HCT116 (cell line): ENCODE results near the gene FBXL7. TPM values are rescaled to one million over a fixed set of nuclear protein-coding genes. Genes with fewer than 3 reads are reported as not detected.

Source experiments
- ATAC-seq: fragments of 200-7000 bp; cut with Tn5 transposase; 2 replicates; pipeline ENCODE4 v1.9.1; 2020; ENCODE audit warnings: mild to moderate bottlenecking, moderate library complexity
- BruUV-seq: library from RNA; stranded (reverse); fragments of 400-500 nt; replicated peaks from 2 replicates; lab custom pipeline; 2021; lab: Mats Ljungman, UMichigan
- CTCF ChIA-PET: fragments of 300-600 bp; sonication (Branson Sonifier 250); formaldehyde crosslinking; loops from one replicate; lab custom pipeline; 2021; ENCODE audit warnings: antibody characterized with exemption; lab: Charles Lee
- POLR2A ChIA-PET: fragments of 300-600, 350-600 bp; sonication (Branson Sonifier 250); formaldehyde crosslinking; loops from one replicate; lab custom pipeline; 2021; ENCODE audit warnings: antibody characterized with exemption; lab: Charles Lee
- RAD21 ChIA-PET, 2 experiments: fragments of 300-600 bp; sonication (Branson Sonifier 250); formaldehyde crosslinking; loops; one replicate each; lab custom pipeline; 2023; ENCODE audit warnings: low total read pairs in 2 of 2; ENCODE audit not compliant: uncharacterized antibody in 2 of 2, unreplicated experiment in 2 of 2, low non-redundant PET in 1 of 2; lab: Charles Lee
- DNase-seq: peaks from one replicate; pipeline ENCODE4 v3.0.0-alpha.2; 2010; ENCODE audit warnings: low read depth, low spot score
- H2AFZ ChIP-seq: fragments of 200-600 bp; shearing (Covaris generic), sonication (generic); 2 replicates; pipeline ENCODE4 v1.6.1; 2017; ENCODE audit warnings: low read depth, mixed run types, mixed read lengths, antibody characterized with exemption, low read length; ENCODE audit not compliant: poor library complexity, severe bottlenecking
- H3K27ac ChIP-seq: 2 replicates; pipeline ENCODE4 v1.5.1; 2012; ENCODE audit warnings: low read depth, low read length
- H3K27me3 ChIP-seq: fragments of 200-600 bp; sonication (generic); 2 replicates; pipeline ENCODE4 v1.6.1; 2016; ENCODE audit warnings: mixed run types, low read length, mixed read lengths; ENCODE audit not compliant: insufficient read depth
- H3K36me3 ChIP-seq, 2 experiments: fragments of 200-500 bp in 1 of 2; fragments of 200-600 bp in 1 of 2; sonication (Bioruptor generic) in 1 of 2; sonication (generic) in 1 of 2; 2 replicates each; pipeline versions ENCODE4 v1.5.1 to v1.6.1; 2014 to 2016; ENCODE audit warnings: low read length in 2 of 2, inconsistent platforms in 1 of 2, mixed read lengths in 1 of 2, mixed run types in 1 of 2; ENCODE audit not compliant: insufficient read depth in 2 of 2, control insufficient read depth in 1 of 2
- H3K4me1 ChIP-seq, 2 experiments: fragments of 200-600 bp in 1 of 2; sonication (generic) in 1 of 2; 2 replicates each; pipeline versions ENCODE4 v1.5.1 to v1.6.1; 2012 to 2017; ENCODE audit warnings: low read length in 2 of 2, inconsistent platforms in 1 of 2, mild to moderate bottlenecking in 1 of 2, mixed read lengths in 1 of 2, mixed run types in 1 of 2, moderate library complexity in 1 of 2; ENCODE audit not compliant: insufficient read depth in 2 of 2, control insufficient read depth in 1 of 2
- H3K4me2 ChIP-seq: fragments of 200-600 bp; sonication (generic); 2 replicates; pipeline ENCODE4 v1.6.1; 2017; ENCODE audit warnings: mixed run types, low read length, mixed read lengths
- H3K4me3 ChIP-seq, 2 experiments: fragments of 200-600 bp in 1 of 2; sonication (generic) in 1 of 2; replicated peaks in 1 of 2; 2 replicates each; pipeline ENCODE4 v1.5.1; 2011 to 2016; ENCODE audit warnings: low read length in 2 of 2, control low read depth in 1 of 2, low read depth in 1 of 2, mild to moderate bottlenecking in 1 of 2, mixed read lengths in 1 of 2, mixed run types in 1 of 2
- H3K79me2 ChIP-seq: fragments of 200-600 bp; sonication (generic); 2 replicates; pipeline ENCODE4 v1.6.1; 2017; ENCODE audit warnings: mild to moderate bottlenecking, mixed run types, low read length, moderate library complexity, mixed read lengths; ENCODE audit not compliant: insufficient read depth
- H3K9ac ChIP-seq: fragments of 200-600 bp; sonication (generic); 2 replicates; pipeline ENCODE4 v1.6.1; 2016; ENCODE audit warnings: low read length, mixed read lengths
- H3K9me2 ChIP-seq: fragments of 200-600 bp; sonication (generic), shearing (Covaris generic); 2 replicates; pipeline ENCODE4 v1.6.1; 2017; ENCODE audit warnings: mixed run types, mild to moderate bottlenecking, moderate library complexity; ENCODE audit not compliant: insufficient read depth
- H3K9me3 ChIP-seq, 2 experiments: fragments of 200-500 bp in 1 of 2; fragments of 200-600 bp in 1 of 2; sonication (Bioruptor generic) in 1 of 2; sonication (generic) in 1 of 2; 2 replicates each; pipeline ENCODE4 v1.6.1; 2014 to 2017; ENCODE audit warnings: low read length in 2 of 2, mixed read lengths in 2 of 2, inconsistent platforms in 1 of 2, low read depth in 1 of 2, mild to moderate bottlenecking in 1 of 2, mixed run types in 1 of 2, moderate library complexity in 1 of 2; ENCODE audit not compliant: control insufficient read depth in 1 of 2, insufficient read depth in 1 of 2
- H4K20me1 ChIP-seq: fragments of 200-600 bp; sonication (generic), shearing (Covaris generic); 2 replicates; pipeline ENCODE4 v1.6.1; 2017; ENCODE audit warnings: mixed run types, mild to moderate bottlenecking, moderate library complexity; ENCODE audit not compliant: insufficient read depth
- CBX3 ChIP-seq: IDR thresholded peaks from 2 replicates; pipeline ENCODE4 v1.6.1; 2012; ENCODE audit warnings: low read depth
- CEBPB ChIP-seq: IDR thresholded peaks from 2 replicates; pipeline ENCODE4 v1.6.1; 2012; ENCODE audit warnings: low read depth
- EGR1 ChIP-seq: IDR thresholded peaks from 2 replicates; pipeline ENCODE4 v1.6.1; 2012; ENCODE audit warnings: low read depth
- ELF1 ChIP-seq: IDR thresholded peaks from 2 replicates; pipeline ENCODE4 v1.6.1; 2012; ENCODE audit warnings: low read depth, borderline replicate concordance
- FOSL1 ChIP-seq: IDR thresholded peaks from 2 replicates; pipeline ENCODE4 v1.6.1; 2012; ENCODE audit warnings: low read depth
- JUND ChIP-seq: IDR thresholded peaks from 2 replicates; pipeline ENCODE4 v1.6.1; 2012
- POLR2A ChIP-seq: IDR thresholded peaks from 2 replicates; pipeline ENCODE4 v1.7.0; 2011; ENCODE audit warnings: borderline replicate concordance; ENCODE audit not compliant: insufficient read depth, insufficient read length; ENCODE audit errors: extremely low read depth
- POLR2AphosphoS5 ChIP-seq: IDR thresholded peaks from 2 replicates; pipeline ENCODE4 v1.6.1; 2011; ENCODE audit warnings: mild to moderate bottlenecking, low read depth, low read length, moderate library complexity
- SIN3A ChIP-seq: IDR thresholded peaks from 2 replicates; pipeline ENCODE4 v1.6.1; 2012; ENCODE audit warnings: low read depth
- TCF7L2 ChIP-seq: IDR thresholded peaks from 2 replicates; pipeline ENCODE4 v1.7.0; 2011; ENCODE audit warnings: borderline replicate concordance, inconsistent platforms; ENCODE audit not compliant: insufficient read depth, insufficient read length; ENCODE audit errors: extremely low read depth
- YY1 ChIP-seq: IDR thresholded peaks from 2 replicates; pipeline ENCODE4 v1.6.1; 2011; ENCODE audit warnings: low read length, low read depth, moderate library complexity, mild to moderate bottlenecking; ENCODE audit not compliant: insufficient replicate concordance; ENCODE audit errors: extremely low read depth
- ZBTB33 ChIP-seq: IDR thresholded peaks from 2 replicates; pipeline ENCODE4 v1.6.1; 2011; ENCODE audit warnings: mild to moderate bottlenecking, low read length, moderate library complexity; ENCODE audit not compliant: insufficient replicate concordance; ENCODE audit errors: extremely low read depth
- intact Hi-C: fragments of 100-400 bp; cut with micrococcal nuclease; formaldehyde crosslinking; loops from 2 replicates; pipeline ENCODE4 v1.10.0; 2022
- total RNA-seq: library from RNA; stranded (reverse); gene quantifications from one replicate; pipeline ENCODE4 v1.2.1, GENCODE V29; 2021; ENCODE audit not compliant: unreplicated experiment
- TF ChIP-seq, protein P1 (sequence below): IDR thresholded peaks from 2 replicates; pipeline ENCODE4 v1.6.1; 2012; ENCODE audit warnings: low read depth

The FBXL7 gene
- total RNA-seq, 1 experiment from 2014 or later = 0.05 TPM

DNA sequence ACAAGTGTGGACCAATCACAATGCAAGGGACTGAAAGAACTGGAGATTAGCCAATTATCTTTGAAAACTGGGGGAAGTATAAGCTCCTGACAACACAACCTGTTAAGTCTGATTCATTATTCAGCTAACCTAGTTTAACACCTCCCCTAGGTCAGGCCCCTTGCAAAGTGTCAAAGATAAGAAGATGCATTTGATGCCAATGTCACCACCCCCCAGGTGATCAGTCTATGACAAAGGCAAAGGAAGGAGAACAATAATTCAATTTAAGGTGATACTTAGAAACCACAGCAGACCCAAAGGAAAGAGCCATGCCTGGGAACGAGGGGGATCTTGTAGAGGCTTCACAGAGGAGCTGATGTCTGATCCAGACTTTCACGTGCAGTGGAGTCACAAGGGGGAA lies 137.9 kb downstream of the FBXL7 start (continued):
- TF ChIP-seq ZBTB33 = no peak
- TF ChIP-seq YY1 = no peak
- no peak for TF ChIP-seq EGR1
- no peak for TF ChIP-seq POLR2A
- no peak for TF ChIP-seq SIN3A
- no peak for TF ChIP-seq ELF1

- H3K36me3 ChIP-seq = no peaks in the 10 kb centered on the region
- no peaks in the 10 kb centered on the region for H3K9me2 ChIP-seq
- no TSS peak for BruUV-seq
- ATAC-seq (no peak), DNase-seq (no peak)
- H2AFZ ChIP-seq = no peak overlapping the region
- RAD21 ChIA-PET = no interaction called here
- no peak overlapping the region for H3K9ac ChIP-seq
- peaks cover 9 to 15% of the 10 kb centered on the region in 2 experiments; a peak in 2 of 4 replicates for H3K9me3 ChIP-seq
- H3K27me3 ChIP-seq = no peaks in the 10 kb centered on the region
- intact Hi-C loops = no loop called here
- CTCF ChIA-PET = no interaction called here
- H3K79me2 ChIP-seq = no peaks in the 10 kb centered on the region
- H3K27ac ChIP-seq = no peak overlapping the region
- no peaks in the 10 kb centered on the region for H3K4me1 ChIP-seq
- H4K20me1 ChIP-seq = no peaks in the 10 kb centered on the region
- no peak overlapping the region for H3K4me2 ChIP-seq
- no peak for TF ChIP-seq TCF7L2
- TF ChIP-seq, protein P1, sequence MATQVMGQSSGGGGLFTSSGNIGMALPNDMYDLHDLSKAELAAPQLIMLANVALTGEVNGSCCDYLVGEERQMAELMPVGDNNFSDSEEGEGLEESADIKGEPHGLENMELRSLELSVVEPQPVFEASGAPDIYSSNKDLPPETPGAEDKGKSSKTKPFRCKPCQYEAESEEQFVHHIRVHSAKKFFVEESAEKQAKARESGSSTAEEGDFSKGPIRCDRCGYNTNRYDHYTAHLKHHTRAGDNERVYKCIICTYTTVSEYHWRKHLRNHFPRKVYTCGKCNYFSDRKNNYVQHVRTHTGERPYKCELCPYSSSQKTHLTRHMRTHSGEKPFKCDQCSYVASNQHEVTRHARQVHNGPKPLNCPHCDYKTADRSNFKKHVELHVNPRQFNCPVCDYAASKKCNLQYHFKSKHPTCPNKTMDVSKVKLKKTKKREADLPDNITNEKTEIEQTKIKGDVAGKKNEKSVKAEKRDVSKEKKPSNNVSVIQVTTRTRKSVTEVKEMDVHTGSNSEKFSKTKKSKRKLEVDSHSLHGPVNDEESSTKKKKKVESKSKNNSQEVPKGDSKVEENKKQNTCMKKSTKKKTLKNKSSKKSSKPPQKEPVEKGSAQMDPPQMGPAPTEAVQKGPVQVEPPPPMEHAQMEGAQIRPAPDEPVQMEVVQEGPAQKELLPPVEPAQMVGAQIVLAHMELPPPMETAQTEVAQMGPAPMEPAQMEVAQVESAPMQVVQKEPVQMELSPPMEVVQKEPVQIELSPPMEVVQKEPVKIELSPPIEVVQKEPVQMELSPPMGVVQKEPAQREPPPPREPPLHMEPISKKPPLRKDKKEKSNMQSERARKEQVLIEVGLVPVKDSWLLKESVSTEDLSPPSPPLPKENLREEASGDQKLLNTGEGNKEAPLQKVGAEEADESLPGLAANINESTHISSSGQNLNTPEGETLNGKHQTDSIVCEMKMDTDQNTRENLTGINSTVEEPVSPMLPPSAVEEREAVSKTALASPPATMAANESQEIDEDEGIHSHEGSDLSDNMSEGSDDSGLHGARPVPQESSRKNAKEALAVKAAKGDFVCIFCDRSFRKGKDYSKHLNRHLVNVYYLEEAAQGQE = no peak
- TF ChIP-seq YY1 = no peak
- no peak for TF ChIP-seq FOSL1
- TF ChIP-seq CEBPB = no peak
- TF ChIP-seq ZBTB33 = no peak
- TF ChIP-seq EGR1 = no peak
- no peak for TF ChIP-seq CBX3
- no peak for TF ChIP-seq POLR2AphosphoS5
- TF ChIP-seq JUND = no peak
- POLR2A ChIA-PET = no interaction called here
- H3K4me3 ChIP-seq = no peak overlapping the region
These were observed 138.3 kb downstream of the FBXL7 start for GRCh38 chr5:15638296-15638695.
